Ovary (tissue), 3 donors: ENCODE data around the gene RBM46.

Experiments
- CTCF ChIP-seq, 3 donors: fragments of 450-650 bp in 2 of 3; fragments of 200-600 bp in 1 of 3; IDR thresholded peaks; one replicate each; pipeline versions ENCODE4 v1.5.1 to v1.8.0; 2016 to 2022; ENCODE audit warnings: antibody characterized with exemption in 3 of 3, mild to moderate bottlenecking in 1 of 3
- POLR2A ChIP-seq: fragments of 450-650 bp; IDR thresholded peaks from one replicate; pipeline ENCODE4 v1.6.1; 2017; ENCODE audit warnings: antibody characterized with exemption, mild to moderate bottlenecking, moderate library complexity
- donor health status: DM: no; HTN: no; CAD: no.

GRCh38 chr4:154743683-154744340, 37.3 kb upstream of the RBM46 start, which contains the start of gene LRAT:
- TF ChIP-seq CTCF (IDR thresholded peaks at IDR 0.05), result no peak
- no peak for TF ChIP-seq POLR2A
